ENCODE results near the gene FUZ. TPM values are rescaled to one million over a fixed set of nuclear protein-coding genes. Genes with fewer than 3 reads are reported as not detected.

Gene FUZ
- total RNA-seq, 1 donor from 2014 or later, result 13.2 TPM

DNA sequence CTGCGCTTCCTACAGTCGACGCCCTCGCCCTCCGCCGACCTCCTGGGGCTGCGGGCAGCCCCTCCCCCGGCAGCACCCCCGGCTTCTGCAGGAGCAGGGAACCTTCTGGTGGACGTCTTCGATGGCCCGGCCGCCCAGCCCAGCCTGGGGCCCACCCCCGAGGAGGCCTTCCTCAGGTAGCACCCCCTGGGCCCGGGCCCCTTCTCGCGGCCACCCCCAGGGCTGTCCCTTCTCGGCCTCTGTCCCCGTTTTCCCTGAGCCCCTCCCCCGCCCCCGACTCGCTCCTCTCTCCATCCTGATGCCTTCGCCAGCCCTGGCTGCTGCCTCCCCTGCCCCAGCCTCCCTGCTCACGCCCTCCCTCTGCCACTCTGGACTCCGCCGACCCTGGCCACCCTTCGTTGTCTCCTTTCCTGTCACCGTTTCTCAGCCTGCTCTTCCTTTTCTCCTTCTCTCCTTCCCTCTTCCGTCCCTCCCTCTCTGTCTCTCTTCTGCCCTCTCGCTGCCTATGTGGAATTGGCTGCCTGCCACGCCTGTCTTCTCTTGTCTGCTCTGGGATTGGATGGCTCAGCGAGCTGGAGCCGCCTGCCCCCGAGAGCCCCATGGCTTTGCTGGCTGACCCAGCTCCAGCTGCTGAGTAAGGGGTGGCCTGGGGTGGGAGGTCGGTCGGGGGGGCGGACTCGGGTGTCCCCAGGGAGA is 11.0 kb downstream of the FUZ start:
- Histone ChIP-seq H3K36me3 (ENCODE audit: control insufficient read depth, insufficient read depth, low read length) (no peaks in the 10 kb centered on the region), H3K4me3 (ENCODE audit: low read depth, low read length) (peak overlapping the region; percentile 40), H3K27me3 (ENCODE audit: control insufficient read depth, insufficient read depth, low read length) (no peaks in the 10 kb centered on the region)
- peak; percentile 44 for DNase-seq (ENCODE audit: low read depth)
- TF ChIP-seq, protein P1, sequence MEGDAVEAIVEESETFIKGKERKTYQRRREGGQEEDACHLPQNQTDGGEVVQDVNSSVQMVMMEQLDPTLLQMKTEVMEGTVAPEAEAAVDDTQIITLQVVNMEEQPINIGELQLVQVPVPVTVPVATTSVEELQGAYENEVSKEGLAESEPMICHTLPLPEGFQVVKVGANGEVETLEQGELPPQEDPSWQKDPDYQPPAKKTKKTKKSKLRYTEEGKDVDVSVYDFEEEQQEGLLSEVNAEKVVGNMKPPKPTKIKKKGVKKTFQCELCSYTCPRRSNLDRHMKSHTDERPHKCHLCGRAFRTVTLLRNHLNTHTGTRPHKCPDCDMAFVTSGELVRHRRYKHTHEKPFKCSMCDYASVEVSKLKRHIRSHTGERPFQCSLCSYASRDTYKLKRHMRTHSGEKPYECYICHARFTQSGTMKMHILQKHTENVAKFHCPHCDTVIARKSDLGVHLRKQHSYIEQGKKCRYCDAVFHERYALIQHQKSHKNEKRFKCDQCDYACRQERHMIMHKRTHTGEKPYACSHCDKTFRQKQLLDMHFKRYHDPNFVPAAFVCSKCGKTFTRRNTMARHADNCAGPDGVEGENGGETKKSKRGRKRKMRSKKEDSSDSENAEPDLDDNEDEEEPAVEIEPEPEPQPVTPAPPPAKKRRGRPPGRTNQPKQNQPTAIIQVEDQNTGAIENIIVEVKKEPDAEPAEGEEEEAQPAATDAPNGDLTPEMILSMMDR (IDR thresholded peaks at IDR 0.05; ENCODE audit: insufficient read depth, low read length, poor library complexity, severe bottlenecking), result peak; percentile 38

DNA sequence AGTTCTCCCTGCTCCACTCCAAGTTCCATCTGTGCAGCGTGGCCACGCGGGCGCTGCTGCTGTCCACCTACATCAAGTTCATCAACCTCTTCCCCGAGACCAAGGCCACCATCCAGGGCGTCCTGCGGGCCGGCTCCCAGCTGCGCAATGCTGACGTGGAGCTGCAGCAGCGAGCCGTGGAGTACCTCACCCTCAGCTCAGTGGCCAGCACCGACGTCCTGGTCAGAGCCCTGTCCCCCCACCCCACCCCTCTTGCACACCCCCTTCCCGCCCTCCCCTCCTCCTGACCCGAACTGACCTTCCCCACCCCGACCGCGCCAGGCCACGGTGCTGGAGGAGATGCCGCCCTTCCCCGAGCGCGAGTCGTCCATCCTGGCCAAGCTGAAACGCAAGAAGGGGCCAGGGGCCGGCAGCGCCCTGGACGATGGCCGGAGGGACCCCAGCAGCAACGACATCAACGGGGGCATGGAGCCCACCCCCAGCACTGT is 11.6 kb downstream of the FUZ start:
- TF ChIP-seq, protein P1 (IDR thresholded peaks at IDR 0.05; ENCODE audit: insufficient read depth, low read length, poor library complexity, severe bottlenecking), result no peak
- no peak for DNase-seq (ENCODE audit: low read depth)

DNA sequence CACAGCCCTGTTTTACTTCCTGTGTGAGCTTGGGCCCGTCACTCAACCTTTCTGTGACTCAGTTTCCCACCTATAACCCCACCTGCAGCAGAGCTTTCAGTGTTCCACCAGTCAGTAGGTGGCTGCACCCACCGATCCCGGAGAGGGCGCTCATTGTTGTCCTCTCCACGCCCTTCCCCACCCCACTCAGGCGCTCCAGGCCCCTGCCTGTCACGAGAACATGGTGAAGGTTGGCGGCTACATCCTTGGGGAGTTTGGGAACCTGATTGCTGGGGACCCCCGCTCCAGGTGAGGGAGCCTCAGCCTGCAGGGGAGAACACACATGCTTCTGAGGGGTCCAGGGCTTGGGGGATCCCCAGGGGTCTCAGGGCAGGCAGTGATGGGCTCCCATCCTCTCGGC is 12.3 kb downstream of the FUZ start:
- DNase-seq (ENCODE audit: low read depth), result no peak
- H3K36me3 ChIP-seq (ENCODE audit: control insufficient read depth, insufficient read depth, low read length), result peaks cover 2% of the 10 kb centered on the region
- no peaks in the 10 kb centered on the region for H3K27me3 ChIP-seq (ENCODE audit: control insufficient read depth, insufficient read depth, low read length)
- TF ChIP-seq, protein P1 (IDR thresholded peaks at IDR 0.05; ENCODE audit: insufficient read depth, low read length, poor library complexity, severe bottlenecking), result no peak
- no peak overlapping the region for H3K4me3 ChIP-seq (ENCODE audit: low read depth, low read length)

More for the DNA sequence above, 11.6 kb downstream of the FUZ start:
- Histone ChIP-seq H3K27me3 (ENCODE audit: control insufficient read depth, insufficient read depth, low read length) (no peaks in the 10 kb centered on the region), H3K4me3 (ENCODE audit: low read depth, low read length) (peak overlapping the region; percentile 40), H3K36me3 (ENCODE audit: control insufficient read depth, insufficient read depth, low read length) (peaks cover 1% of the 10 kb centered on the region)

DNA sequence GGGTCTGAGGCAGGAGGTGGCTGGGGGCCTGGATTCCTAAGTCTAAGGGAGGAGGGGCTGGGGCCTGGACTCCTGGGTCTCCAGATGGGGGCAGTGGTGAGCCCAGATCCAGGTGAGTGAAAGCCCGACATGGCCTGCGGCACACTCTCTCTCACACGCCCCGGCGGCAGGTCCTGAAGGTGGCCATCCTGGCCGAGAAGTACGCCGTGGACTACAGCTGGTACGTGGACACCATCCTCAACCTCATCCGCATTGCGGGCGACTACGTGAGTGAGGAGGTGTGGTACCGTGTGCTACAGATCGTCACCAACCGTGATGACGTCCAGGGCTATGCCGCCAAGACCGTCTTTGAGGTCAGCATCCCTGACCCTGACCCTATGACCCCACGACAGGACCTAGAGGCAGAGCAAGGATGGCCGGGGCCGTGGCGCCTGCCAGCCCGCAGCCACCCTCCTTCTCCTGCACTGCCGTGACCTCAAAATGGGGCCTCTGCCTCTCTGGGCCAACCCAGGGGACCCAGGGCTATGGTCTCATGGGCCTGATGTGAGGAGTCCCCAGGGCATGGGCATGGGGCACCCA is 13.2 kb downstream of the FUZ start:
- DNase-seq (ENCODE audit: low read depth), result no peak
- Histone ChIP-seq H3K36me3 (ENCODE audit: control insufficient read depth, insufficient read depth, low read length) (peaks cover 2% of the 10 kb centered on the region), H3K4me3 (ENCODE audit: low read depth, low read length) (no peak overlapping the region), H3K27me3 (ENCODE audit: control insufficient read depth, insufficient read depth, low read length) (no peaks in the 10 kb centered on the region)
- TF ChIP-seq, protein P1 (IDR thresholded peaks at IDR 0.05; ENCODE audit: insufficient read depth, low read length, poor library complexity, severe bottlenecking), result peak; percentile 23

DNA sequence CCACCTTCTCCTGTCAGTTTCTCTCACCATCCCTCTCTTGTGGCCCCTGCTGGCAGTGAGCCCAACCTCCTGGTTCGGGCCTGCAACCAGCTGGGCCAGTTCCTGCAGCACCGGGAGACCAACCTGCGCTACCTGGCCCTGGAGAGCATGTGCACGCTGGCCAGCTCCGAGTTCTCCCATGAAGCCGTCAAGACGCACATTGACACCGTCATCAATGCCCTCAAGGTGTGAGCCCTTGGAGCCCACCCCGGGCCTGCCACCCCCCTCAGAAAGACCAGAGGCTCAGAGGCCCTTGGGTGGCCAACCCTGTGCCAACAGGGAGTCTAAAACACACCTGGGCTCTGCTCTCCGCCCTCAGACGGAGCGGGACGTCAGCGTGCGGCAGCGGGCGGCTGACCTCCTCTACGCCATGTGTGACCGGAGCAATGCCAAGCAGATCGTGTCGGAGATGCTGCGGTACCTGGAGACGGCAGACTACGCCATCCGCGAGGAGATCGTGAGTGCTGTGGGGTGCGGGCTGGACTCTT is 13.8 kb downstream of the FUZ start:
- H3K4me3 ChIP-seq (ENCODE audit: low read depth, low read length), result no peak overlapping the region
- H3K27me3 ChIP-seq (ENCODE audit: control insufficient read depth, insufficient read depth, low read length), result no peaks in the 10 kb centered on the region
- TF ChIP-seq, protein P1 (IDR thresholded peaks at IDR 0.05; ENCODE audit: insufficient read depth, low read length, poor library complexity, severe bottlenecking), result no peak
- no peak for DNase-seq (ENCODE audit: low read depth)
- peaks cover 2% of the 10 kb centered on the region for H3K36me3 ChIP-seq (ENCODE audit: control insufficient read depth, insufficient read depth, low read length)
